Amniotic stem cell (primary cell): ENCODE results near the gene GUSB.
"Not testable (repeated sequence)": the region's sequence is repeated elsewhere in the genome, so short reads cannot be mapped to it uniquely, and the experiment has no call there.

Experiments
- DNase-seq: peaks from one replicate; lab custom pipeline; 2025; lab: John Stamatoyannopoulos, UW

GUSB gene

GRCh38 chr7:65981965-65982792, at the start of gene GUSB:
GUSB (minus strand) TSS chr7:65982213; CDS start chr7:65982183, 30 bp downstream.
- peak; percentile 63 for DNase-seq

DNA sequence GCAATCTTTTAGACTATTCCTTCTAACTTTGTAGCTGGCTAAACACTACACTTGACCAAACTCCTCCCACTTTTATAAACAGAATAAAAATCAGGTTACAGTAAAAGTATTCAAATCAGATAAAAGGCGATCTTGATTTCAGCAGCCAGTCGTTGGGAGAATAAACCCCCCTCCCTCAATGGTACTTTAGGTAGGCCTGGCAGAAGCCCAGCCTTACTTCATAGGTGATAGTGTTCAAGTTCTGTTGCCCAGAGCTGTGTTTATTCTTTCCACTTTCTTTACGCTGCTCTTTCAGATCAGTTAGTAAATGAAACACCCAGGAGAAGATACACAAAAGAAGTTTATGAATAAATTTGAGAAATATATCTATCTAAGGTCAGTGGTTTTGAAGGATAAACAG, 46.3 kb upstream of the GUSB start:
- not testable (repeated sequence) for DNase-seq

GRCh38 chr7:66016131-66016461, 34.1 kb upstream of the GUSB start:
- DNase-seq: no peak

GRCh38 chr7:66015440-66016130, 33.6 kb upstream of the GUSB start:
- DNase-seq: no peak

DNA sequence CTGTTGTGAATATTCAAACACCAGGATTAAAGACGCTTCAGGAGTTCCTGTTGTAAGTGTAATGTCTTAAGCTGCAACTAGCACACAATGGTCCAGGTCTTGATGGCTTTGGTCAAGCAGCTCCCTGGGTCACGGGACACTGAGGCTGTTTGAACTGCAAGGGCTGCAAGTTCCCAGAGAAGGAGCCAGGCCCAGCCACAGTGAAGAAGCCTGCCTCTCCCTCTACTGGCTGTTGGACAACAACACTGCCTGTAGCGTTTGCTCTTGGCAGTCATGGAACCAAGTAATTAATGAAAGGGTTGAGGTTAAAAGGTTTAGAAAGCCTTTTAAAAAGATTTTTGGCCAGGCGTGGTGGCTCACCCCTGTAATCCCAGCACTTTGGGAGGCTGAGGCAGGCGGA, 31.9 kb upstream of the GUSB start:
- peak; percentile 10 for DNase-seq

DNA sequence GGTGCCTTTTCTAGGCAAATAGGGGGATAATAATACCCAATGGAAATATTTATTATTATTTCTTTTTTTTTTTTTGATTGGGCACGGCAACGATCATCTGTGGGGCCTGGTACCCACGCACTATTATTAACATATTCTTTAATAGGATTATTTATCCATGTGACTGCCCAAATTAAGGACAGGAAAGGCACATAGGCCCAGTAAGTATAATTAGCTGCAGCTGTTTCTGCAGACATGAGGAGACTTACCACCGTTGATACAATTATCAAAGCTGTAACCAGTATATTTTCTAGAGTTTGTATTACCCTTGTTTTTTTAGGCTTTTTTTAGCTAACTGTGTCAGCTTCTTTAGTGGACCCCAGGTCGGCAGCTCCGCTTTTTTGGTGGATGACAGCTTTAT, 25.2 kb upstream of the GUSB start:
- DNase-seq: no peak

DNA sequence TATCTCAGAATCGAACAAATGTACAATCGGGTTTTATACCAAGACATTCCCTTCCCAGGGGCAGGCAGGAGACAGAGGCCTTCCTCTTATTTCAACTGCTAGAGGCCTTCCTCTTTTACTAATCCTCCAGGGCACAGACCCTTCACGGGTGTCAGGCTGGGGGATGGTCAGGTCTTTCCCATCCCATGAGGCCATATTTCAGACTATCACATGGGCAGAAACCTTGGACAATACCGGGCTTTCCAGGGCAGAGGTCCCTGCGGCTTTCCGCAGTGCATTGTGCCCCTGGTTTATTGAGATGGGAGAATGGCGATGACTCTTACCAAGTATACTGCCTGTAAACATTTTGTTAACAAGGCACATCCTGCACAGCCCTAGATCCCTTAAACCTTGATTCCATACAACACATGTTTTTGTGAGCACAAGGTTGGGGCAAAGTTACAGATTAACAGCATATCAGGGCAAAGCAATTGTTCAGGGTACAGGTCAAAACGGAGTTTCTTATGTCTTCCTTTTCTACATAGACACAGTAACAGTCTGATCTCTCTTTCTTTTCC, 23.2 kb upstream of the GUSB start:
- DNase-seq: not testable (repeated sequence)

- not testable (repeated sequence) for DNase-seq
Observed at GRCh38 chr7:66000823-66001417, 18.9 kb upstream of the GUSB start.

DNA sequence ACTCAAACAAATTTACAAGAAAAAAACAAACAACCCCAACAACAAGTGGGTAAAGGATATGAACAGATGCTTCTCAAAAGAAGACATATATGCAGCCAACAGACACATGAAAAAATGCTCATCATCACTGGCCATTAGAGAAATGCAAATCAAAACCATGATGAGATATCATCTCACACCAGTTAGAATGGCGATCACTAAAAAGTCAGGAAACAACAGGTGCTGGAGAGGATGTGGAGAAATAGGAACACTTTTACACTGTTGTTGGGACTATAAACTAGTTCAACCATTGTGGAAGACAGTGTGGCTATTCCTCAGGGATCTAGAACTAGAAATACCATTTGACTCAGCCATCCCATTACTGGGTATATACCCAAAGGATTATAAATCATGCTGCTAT, 13.0 kb upstream of the GUSB start:
- not testable (repeated sequence) for DNase-seq

- DNase-seq: no peak
Observed at GRCh38 chr7:65992526-65992925, 10.5 kb upstream of the GUSB start.

DNA sequence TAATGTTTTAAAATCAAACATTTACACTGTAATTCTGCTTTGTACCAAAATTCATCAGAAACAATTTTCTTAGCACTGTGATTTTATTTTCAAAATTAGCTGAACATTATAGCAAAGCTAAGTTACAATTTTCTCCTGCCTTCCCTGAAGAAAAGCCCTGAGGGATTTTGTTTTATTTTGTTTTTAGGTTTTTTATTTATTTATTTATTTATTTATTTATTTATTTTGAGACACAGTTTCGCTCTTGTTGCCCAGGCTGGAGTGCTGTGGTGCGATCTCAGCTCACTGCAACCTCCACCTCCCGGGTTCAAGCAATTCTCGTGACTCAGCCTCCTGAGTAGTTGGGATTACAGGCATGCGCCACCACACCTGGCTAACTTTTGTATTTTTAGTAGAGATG, 9.8 kb upstream of the GUSB start:
- not testable (repeated sequence) for DNase-seq

DNA sequence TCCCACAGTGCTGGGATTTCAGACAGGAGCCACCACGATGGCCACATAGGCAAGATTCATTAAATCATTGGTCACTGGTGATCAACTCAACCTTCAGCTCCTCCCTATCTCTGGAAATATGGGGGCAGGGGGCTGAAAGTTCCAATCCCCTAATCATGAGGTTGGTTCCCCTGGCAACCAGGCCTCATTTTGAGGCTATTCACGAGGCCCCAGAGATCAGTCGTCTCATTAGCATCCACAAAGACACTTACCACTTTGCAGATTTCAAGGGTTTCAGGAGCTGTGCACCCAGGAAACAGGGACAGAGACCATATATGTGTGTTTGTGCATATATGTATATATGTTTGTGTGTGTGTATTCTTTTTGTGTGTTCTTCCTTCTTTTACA, 7.7 kb upstream of the GUSB start:
- no peak for DNase-seq

DNA sequence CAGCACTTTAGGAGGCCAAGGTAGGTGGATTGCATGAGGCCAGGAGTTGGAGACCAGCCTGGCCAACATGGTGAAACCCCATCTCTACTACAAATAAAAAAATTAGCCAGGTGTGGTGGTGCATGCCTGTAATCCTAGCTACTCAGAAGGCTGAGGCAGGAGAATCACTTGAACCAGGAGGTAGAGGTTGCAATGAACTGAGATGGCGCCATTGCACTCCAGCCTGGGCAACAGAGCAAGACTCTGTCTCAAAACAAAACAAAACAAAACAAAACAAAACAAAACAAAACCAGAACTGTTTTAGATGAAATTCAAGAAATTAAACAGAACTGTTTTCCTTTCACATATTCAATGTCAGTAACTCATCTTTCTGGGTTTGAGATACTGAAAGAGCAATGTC, 6.5 kb upstream of the GUSB start:
- DNase-seq: not testable (repeated sequence)

- no peak for DNase-seq
Observed at GRCh38 chr7:65988084-65988483, 6.1 kb upstream of the GUSB start.

DNA sequence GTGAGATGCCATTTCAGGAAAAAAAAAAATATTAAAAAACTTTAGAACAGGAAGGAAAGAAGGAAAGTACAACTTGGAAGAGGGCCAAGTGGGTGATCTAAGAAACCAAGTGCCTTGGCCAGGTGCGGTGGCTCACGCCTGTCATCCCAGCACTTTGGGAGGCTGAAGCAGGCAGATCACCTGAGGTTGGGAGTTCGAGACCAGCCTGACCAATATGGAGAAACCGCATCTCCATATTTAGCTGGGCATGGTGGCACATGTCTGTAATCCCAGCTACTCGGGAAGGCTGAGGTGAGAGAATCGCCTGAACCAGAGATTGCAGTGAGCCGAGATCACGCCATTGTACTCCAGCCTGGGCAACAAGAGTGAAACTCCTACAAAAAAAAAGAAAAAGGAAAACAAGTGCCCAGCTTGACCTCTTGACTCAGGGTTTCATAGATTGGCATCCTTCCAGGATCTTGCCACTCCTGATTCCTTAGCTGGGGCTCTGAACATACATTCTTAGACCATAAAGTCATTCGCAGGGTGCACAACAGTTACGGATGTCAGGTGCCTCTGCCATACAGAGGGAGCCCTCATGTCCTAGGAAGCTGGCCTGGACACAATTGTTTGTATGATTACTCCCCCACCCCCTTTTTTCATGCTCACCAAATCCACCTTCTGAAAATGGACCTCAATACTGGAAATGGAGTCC, 2.1 kb upstream of the GUSB start:
- no peak for DNase-seq

DNA sequence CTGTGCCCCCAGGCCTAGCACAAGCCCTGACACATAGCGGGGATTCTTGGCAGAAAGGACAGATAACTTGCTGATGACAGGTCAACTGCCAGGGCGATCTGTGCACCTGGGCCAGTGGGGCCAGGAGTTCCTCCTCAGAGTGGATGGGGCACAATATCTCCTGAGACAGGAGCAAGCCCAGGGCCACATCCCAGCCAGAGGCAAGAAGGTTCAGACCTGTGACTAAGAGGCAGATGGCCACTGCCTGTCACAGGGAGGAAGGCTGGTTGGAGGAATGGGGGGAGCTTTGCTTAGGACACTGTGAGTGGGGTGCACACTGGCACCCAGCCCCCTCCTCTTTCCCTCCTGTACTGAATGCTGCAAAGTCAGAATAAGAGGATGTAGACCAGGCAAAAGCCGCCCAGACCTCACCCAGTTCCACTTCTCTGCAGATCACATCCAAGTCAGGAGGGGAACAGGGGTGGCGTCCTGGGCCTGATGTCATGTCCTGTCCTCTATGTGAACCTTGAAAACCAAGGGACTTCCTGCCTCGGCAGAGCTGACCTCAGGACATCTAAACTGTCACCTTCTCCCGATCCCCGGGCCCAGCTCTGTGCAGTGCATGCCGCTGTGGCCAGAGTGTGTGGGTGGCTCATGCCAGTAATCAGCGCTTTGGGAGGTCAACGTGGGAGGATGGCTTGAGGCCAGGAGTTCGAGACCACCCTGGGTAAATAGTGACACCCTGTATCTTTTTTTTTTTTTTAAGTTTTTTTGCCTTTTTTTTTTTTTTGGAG, 1.3 kb downstream of the GUSB start:
- DNase-seq: no peak

DNA sequence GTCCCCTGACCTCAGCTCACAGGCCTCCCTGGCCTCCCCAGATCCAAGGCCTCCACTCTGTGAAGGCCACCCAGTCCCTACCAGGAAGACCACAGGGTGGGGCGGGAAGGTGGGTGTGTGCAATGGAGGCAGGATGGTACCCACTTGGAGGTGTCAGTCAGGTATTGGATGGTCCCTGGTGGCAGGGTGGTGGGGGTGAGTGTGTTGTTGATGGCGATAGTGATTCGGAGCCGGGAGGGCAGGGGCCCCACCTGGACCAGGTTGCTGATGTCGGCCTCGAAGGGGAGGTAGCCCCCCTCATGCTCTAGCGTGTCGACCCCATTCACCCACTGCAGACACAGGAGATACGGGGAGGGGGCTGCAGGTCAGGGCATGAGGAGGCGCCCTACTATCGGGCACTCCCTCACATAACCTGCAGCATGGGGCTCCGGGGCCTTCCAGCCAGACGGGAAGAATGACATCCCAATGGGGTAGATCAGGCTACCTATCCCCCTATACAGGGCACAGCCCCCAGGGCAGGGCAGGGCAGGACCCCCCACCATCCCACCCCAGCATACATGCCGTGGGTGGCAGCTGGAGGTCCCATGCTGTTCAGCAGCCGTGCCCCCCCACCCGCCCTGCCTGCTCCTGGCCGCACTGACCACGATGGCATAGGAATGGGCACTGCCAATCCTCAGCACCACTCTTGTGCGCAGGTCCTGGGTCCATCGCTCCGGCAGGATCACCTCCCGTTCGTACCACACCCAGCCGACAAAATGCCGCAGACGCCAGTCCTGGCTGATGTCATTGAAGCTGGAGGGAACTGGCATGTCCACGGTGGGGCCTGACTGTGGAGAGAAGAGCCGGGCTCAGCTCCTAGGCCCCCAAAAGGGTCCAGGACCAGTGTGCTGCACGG, 2.2 kb downstream of the GUSB start:
- DNase-seq: no peak

DNA sequence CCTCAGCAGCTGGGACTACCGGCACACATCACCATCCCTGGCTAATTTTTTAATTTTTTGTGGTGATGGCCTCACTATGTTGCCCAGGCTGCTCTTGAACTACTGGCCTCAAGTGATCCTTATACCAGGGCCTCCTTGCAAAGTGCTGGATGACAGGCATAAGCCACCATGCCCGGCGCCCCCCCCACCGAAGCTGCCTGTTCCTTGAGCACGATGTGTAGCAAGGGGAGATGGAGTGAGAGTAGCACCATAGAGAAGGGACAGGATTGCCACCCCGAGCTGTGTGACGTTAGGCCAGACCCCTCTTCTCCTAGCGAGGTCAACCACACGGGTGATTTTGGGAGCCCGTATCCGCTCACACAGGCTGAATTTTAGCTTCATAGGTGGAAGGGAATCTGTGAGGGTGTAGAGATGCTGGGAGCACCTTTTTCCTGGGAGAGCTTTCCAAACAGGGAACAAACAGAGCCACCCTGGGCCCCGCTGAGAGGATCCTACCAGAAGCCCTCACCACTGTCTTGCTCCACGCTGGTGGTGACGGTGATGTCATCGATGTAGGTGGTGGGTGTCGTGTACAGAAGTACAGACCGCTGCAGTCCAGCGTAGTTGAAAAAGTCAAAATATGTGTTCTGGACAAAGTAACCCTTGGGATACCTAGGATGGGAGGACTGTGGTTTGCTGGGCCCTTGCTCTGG, 3.0 kb downstream of the GUSB start:
- no peak for DNase-seq

DNA sequence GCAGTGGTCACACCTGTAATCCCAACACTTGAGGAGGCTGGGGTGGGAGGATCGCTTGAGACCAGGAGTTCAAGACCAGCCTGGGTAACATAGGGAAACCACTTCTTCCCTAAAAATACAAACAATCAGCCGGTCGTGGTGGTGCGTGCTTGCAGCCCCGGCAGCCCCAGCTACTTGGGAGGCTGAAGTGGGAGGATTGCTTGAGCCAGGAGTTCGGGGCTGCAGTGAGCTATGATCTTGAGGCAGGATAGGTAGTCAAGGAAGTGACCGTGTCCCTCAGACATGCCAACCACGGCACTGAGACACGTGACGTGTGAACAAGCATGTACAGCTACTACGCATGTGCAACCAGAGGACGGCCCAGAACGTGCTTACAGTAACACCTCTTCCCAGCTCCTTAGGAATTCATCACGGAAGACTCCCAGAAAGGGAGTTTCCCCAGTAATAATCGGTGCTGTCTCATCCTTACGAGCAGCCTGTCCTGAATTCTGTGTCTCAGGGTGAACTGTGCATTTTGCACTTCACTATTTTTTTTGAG, 5.3 kb downstream of the GUSB start:
- no peak for DNase-seq
